Ovary (tissue), 10 donors: ENCODE data around the gene MPLKIP. TPM values are rescaled to one million over a fixed set of nuclear protein-coding genes. Genes with fewer than 3 reads are reported as not detected.
"Not testable (repeated sequence)": the region's sequence is repeated elsewhere in the genome, so short reads cannot be mapped to it uniquely, and the experiment has no call there.

Source experiments
- DNase-seq, 5 donors: peaks; one replicate each; pipeline ENCODE4 v3.0.0-alpha.2; 2019 to 2020
- H3K27ac ChIP-seq, 2 donors: fragments of 200-600 bp; one replicate each; pipeline versions ENCODE4 v1.5.1 to v1.8.0; 2019 to 2022
- H3K27me3 ChIP-seq: fragments of 200-600 bp; one replicate; pipeline ENCODE4 v1.8.0; 2022
- H3K36me3 ChIP-seq: fragments of 200-600 bp; sonication (generic); one replicate; pipeline ENCODE4 v1.5.1; 2019
- H3K4me1 ChIP-seq: one replicate; pipeline ENCODE4 v1.8.1; 2013; ENCODE audit warnings: mild to moderate bottlenecking, moderate library complexity; ENCODE audit not compliant: insufficient read depth
- H3K4me3 ChIP-seq: fragments of 200-600 bp; sonication (generic); one replicate; pipeline ENCODE4 v1.5.1; 2017
- H3K9me3 ChIP-seq, 2 donors: fragments of 200-600 bp in 1 of 2; sonication (generic) in 1 of 2; one replicate each; pipeline versions ENCODE4 v1.5.1 to v1.8.1; 2013 to 2019; ENCODE audit warnings: mild to moderate bottlenecking in 1 of 2, moderate library complexity in 1 of 2
- CTCF ChIP-seq, 3 donors: fragments of 450-650 bp in 2 of 3; fragments of 200-600 bp in 1 of 3; IDR thresholded peaks; one replicate each; pipeline versions ENCODE4 v1.5.1 to v1.8.0; 2016 to 2022; ENCODE audit warnings: antibody characterized with exemption in 3 of 3, mild to moderate bottlenecking in 1 of 3
- EP300 ChIP-seq: sonication (generic); formaldehyde crosslinking; IDR thresholded peaks from one replicate; pipeline ENCODE4 v1.6.1; 2017; ENCODE audit warnings: antibody characterized with exemption
- POLR2A ChIP-seq: fragments of 450-650 bp; IDR thresholded peaks from one replicate; pipeline ENCODE4 v1.6.1; 2017; ENCODE audit warnings: antibody characterized with exemption, mild to moderate bottlenecking, moderate library complexity
- WGBS, 3 donors: extraction: QIAGEN DNeasy Blood & Tissue Kit in 1 of 3; methylation state at CpG; one replicate each; pipeline versions ENCODE4 v1.1.5 to v1.1.7; 2013 to 2017; 5-methylcytosine and 5-hydroxymethylcytosine counted together
- intact Hi-C, 4 donors: fragments of 100-400 bp; cut with DNase I; formaldehyde crosslinking; loops; one replicate each; pipeline versions ENCODE4 v1.11.0 to v1.15.1; 2022 to 2023
- long read RNA-seq, 3 donors: library from polyadenylated mRNA in 2 of 3; unstranded in 2 of 3; transcript quantifications; one replicate each; pipeline ENCODE4 v2.0.0 and lab custom pipeline, GENCODE V29; 2021 to 2026
- polyA plus RNA-seq, 2 donors: library from polyadenylated mRNA; stranded (reverse); fragments of 200-250 nt in 1 of 2; fragments of 350-450 nt in 1 of 2; fragmentation: Illumina TruSeq in 1 of 2; extraction: RNeasy Lipid Tissue Mini Kit (QIAGEN cat#74804) in 1 of 2; gene quantifications; one replicate each; pipeline ENCODE4 v1.2.3, GENCODE V29; 2013 to 2014
- total RNA-seq, 7 donors: library from RNA; depleted of rRNA in 2 of 7; stranded (reverse); fragments of >200 nt in 2 of 7; fragmentation: NEBNext Ultra II Directional in 3 of 7; extraction: Animal tissue kit (Norgen Biotek cat#: 25700) in 3 of 7; gene quantifications; one replicate each; pipeline versions ENCODE4 v1.1.0 to v1.2.4, GENCODE V29; 2016 to 2023
- donor health status: DM: no; HTN: no; CAD: no; lungs with moderate emphysema.
- donor health status: DM: no; HTN: no; CAD: no.
- donor health status: Bipolar disorder and iron deficiency.
- donor health status: DM: yes; HTN: yes; CAD: no.
- donor health status: DM: no; HTN: no; CAD: no.
- donor health status: DM: yes; HTN: yes; CAD: no.

The MPLKIP gene
- total RNA-seq (10 to 100 TPM; 27.3 to 55.3 (median 31.7) TPM), polyA plus RNA-seq (10 to 100 TPM; 17.7 to 39.6 TPM)
- long read RNA-seq, donor 1, full-length matches to known transcripts: 33 of 36 reads
- long read RNA-seq, donor 1, partial matches to known transcripts: 0 of 36 reads
- long read RNA-seq, donor 1, other reads (novel, unspliced or antisense): 3 of 36 reads
- long read RNA-seq, donor 2, full-length matches to known transcripts: 46 of 46 reads
- long read RNA-seq, donor 2, partial matches to known transcripts: 0 of 46 reads
- long read RNA-seq, donor 2, other reads (novel, unspliced or antisense): 0 of 46 reads
- long read RNA-seq, donor 3, full-length matches to known transcripts: 36 of 39 reads
- long read RNA-seq, donor 3, partial matches to known transcripts: 0 of 39 reads
- long read RNA-seq, donor 3, other reads (novel, unspliced or antisense): 3 of 39 reads

- 0 to 1% (median 0%) methylated on average over 55 to 75 of the region's 75 CpGs for WGBS, 3 donors
- H3K4me1 ChIP-seq: peaks cover 1% of the 10 kb centered on the region
- peak; percentile 80 to 90 (median 86) for DNase-seq
- no peaks in the 10 kb centered on the region for H3K9me3 ChIP-seq
- no peaks in the 10 kb centered on the region for H3K27me3 ChIP-seq
- no peaks in the 10 kb centered on the region for H3K36me3 ChIP-seq
- peak within 1 kb of the TSS; percentile 76 for H3K4me3 ChIP-seq
- intact Hi-C loops: loop anchor here in 2 of 4 donors (1.0 to 5.0 kb wide), 2 partner anchors 184 to 1678 kb away; partner anchors contain the start of gene CDK13 (in 1 of the 2)
- peak within 1 kb of the TSS; percentile 59 to 83 for H3K27ac ChIP-seq
- TF ChIP-seq POLR2A (no peak), CTCF (IDR thresholded peaks at IDR 0.05) (peak; percentile 89 to 100 (median 94))
Observed at GRCh38 chr7:40134428-40135316, at the start of gene MPLKIP, which contains the start of gene SUGCT. MPLKIP (minus strand) TSS chr7:40134622; CDS start chr7:40134567, 55 bp downstream. SUGCT (plus strand) TSS chr7:40135005.

- H3K9me3 ChIP-seq: no peaks in the 10 kb centered on the region
- DNase-seq: no peak
- no peak overlapping the region for H3K27ac ChIP-seq
- H3K4me1 ChIP-seq: no peaks in the 10 kb centered on the region
- intact Hi-C loops: no loop called here
- H3K36me3 ChIP-seq: no peaks in the 10 kb centered on the region
- WGBS, 3 donors: 90 to 94% (median 90%) methylated on average over 4 of the region's 4 CpGs
- no peak overlapping the region for H3K4me3 ChIP-seq
- TF ChIP-seq CTCF (IDR thresholded peaks at IDR 0.05) (no peak), EP300 (no peak), POLR2A (no peak)
- no peaks in the 10 kb centered on the region for H3K27me3 ChIP-seq
Observed at GRCh38 chr7:40182452-40182851, 48.0 kb upstream of the MPLKIP start.

- Histone ChIP-seq H3K4me1 (no peaks in the 10 kb centered on the region), H3K27me3 (no peaks in the 10 kb centered on the region), H3K27ac (no peak overlapping the region), H3K4me3 (no peak overlapping the region), H3K36me3 (no peaks in the 10 kb centered on the region), H3K9me3 (no peaks in the 10 kb centered on the region)
- DNase-seq: no peak
- intact Hi-C loops: no loop called here
- 93 to 97% (median 95%) methylated on average over 5 of the region's 5 CpGs for WGBS, 3 donors
- TF ChIP-seq EP300 (no peak), CTCF (IDR thresholded peaks at IDR 0.05) (no peak), POLR2A (no peak)
Observed at GRCh38 chr7:40177071-40177470, 42.6 kb upstream of the MPLKIP start.

GRCh38 chr7:40175725-40176510 lies 41.5 kb upstream of the MPLKIP start:
- WGBS, 3 donors: 95 to 96% (median 96%) methylated on average over 9 of the region's 9 CpGs
- H3K9me3 ChIP-seq: no peaks in the 10 kb centered on the region
- H3K27ac ChIP-seq: no peak overlapping the region
- TF ChIP-seq EP300 (no peak), POLR2A (no peak), CTCF (IDR thresholded peaks at IDR 0.05) (no peak)
- no peak overlapping the region for H3K4me3 ChIP-seq
- no peaks in the 10 kb centered on the region for H3K4me1 ChIP-seq
- no peaks in the 10 kb centered on the region for H3K27me3 ChIP-seq
- intact Hi-C loops: no loop called here
- no peak for DNase-seq
- no peaks in the 10 kb centered on the region for H3K36me3 ChIP-seq

- 94% methylated on average over 6 of the region's 6 CpGs for WGBS, 3 donors
- intact Hi-C loops: not testable (repeated sequence)
Observed at GRCh38 chr7:40175256-40175655, 40.8 kb upstream of the MPLKIP start.

GRCh38 chr7:40173121-40173520 lies 38.7 kb upstream of the MPLKIP start:
- H3K4me1 ChIP-seq, H3K27ac ChIP-seq, intact Hi-C loops, H3K36me3 ChIP-seq, H3K27me3 ChIP-seq, DNase-seq, H3K9me3 ChIP-seq, H3K4me3 ChIP-seq: not testable (repeated sequence)
- WGBS, 3 donors: 90 to 95% (median 90%) methylated on average over 13 of the region's 13 CpGs

More at GRCh38 chr7:40175256-40175655, 40.8 kb upstream of the MPLKIP start:
- not testable (repeated sequence) for H3K27ac ChIP-seq, H3K27me3 ChIP-seq, H3K36me3 ChIP-seq, H3K4me1 ChIP-seq, H3K4me3 ChIP-seq, DNase-seq, H3K9me3 ChIP-seq
